ENCODE data around the gene DNM3. TPM values are rescaled to one million over a fixed set of nuclear protein-coding genes. Genes with fewer than 3 reads are reported as not detected.

DNM3 gene
- polyA plus RNA-seq, 1 of the 3 experiments (the other 2 are of a cell fraction), result 0.43 TPM

DNA sequence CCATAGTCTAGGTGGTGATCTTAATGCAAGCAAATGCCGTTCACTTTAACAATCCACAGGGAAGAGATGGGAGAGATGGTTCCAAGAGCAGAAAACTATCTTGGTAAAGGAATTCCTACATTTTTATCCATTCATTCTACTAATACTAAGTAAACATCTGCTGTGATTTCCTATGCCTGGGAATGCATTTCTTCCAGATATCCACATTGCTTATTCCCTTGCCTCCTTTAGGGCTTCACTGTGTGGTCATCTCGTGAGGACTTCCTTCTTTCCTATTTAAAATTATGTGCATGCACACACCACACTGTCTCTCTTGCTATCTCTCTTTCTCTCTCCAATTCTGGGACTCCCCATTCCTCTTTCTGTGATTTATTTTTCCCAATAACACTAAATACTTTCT, 380.1 kb downstream of the DNM3 start:
- no peak overlapping the region for H2AFZ ChIP-seq (ENCODE audit: low read depth)
- no peak for DNase-seq
- no peaks in the 10 kb centered on the region for H3K36me3 ChIP-seq (replicated peaks in 1 of 2; ENCODE audit: control insufficient read depth in 1 of 2, insufficient read depth in 2 of 2, low read length in 1 of 2)
- H3K4me2 ChIP-seq, result no peak overlapping the region
- WGBS (ENCODE audit: low lambda C conversion rate), result 87% methylated on average over 2 of the region's 2 CpGs
- H3K27me3 ChIP-seq (ENCODE audit: insufficient read depth), result no peaks in the 10 kb centered on the region
- no peaks in the 10 kb centered on the region for H4K20me1 ChIP-seq (ENCODE audit: insufficient read depth)
- no peaks in the 10 kb centered on the region for H3K9me2 ChIP-seq
- no peak overlapping the region for H3K9ac ChIP-seq
- no peak overlapping the region for H3K4me3 ChIP-seq (ENCODE audit: low read depth in 2 of 2, low read length in 1 of 2)
- ChIA-PET CTCF (no interaction called here), POLR2A (no interaction called here)
- no peaks in the 10 kb centered on the region for H3F3A ChIP-seq (replicated peaks; ENCODE audit: insufficient read depth)
- H3K9me3 ChIP-seq, result no peaks in the 10 kb centered on the region
- no peaks in the 10 kb centered on the region for H3K4me1 ChIP-seq (ENCODE audit: control insufficient read depth in 1 of 2, insufficient read depth in 2 of 2, low read depth in 1 of 2, low read length in 1 of 2)
- no peaks in the 10 kb centered on the region for H3K79me2 ChIP-seq (ENCODE audit: insufficient read depth)
- no peak for TF ChIP-seq FOXM1 (IDR thresholded peaks at IDR 0.05; ENCODE audit: low read depth)
- no peak for TF ChIP-seq RXRA (IDR thresholded peaks at IDR 0.05; ENCODE audit: borderline replicate concordance, low read depth)
- TF ChIP-seq EP300 (IDR thresholded peaks at IDR 0.05; ENCODE audit: borderline replicate concordance in 1 of 2, low read depth in 1 of 2, low read length in 1 of 2), result no peak
- no peak for TF ChIP-seq RAD21 (IDR thresholded peaks at IDR 0.05; ENCODE audit: low read length)
- TF ChIP-seq GATA2 (CRISPR knock-in tag; IDR thresholded peaks at IDR 0.05), result no peak
- TF ChIP-seq, protein P1, sequence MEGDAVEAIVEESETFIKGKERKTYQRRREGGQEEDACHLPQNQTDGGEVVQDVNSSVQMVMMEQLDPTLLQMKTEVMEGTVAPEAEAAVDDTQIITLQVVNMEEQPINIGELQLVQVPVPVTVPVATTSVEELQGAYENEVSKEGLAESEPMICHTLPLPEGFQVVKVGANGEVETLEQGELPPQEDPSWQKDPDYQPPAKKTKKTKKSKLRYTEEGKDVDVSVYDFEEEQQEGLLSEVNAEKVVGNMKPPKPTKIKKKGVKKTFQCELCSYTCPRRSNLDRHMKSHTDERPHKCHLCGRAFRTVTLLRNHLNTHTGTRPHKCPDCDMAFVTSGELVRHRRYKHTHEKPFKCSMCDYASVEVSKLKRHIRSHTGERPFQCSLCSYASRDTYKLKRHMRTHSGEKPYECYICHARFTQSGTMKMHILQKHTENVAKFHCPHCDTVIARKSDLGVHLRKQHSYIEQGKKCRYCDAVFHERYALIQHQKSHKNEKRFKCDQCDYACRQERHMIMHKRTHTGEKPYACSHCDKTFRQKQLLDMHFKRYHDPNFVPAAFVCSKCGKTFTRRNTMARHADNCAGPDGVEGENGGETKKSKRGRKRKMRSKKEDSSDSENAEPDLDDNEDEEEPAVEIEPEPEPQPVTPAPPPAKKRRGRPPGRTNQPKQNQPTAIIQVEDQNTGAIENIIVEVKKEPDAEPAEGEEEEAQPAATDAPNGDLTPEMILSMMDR (IDR thresholded peaks at IDR 0.05), result no peak
- no peak overlapping the region for H3K27ac ChIP-seq (ENCODE audit: low read depth in 2 of 2, low read length in 1 of 2)

DNA sequence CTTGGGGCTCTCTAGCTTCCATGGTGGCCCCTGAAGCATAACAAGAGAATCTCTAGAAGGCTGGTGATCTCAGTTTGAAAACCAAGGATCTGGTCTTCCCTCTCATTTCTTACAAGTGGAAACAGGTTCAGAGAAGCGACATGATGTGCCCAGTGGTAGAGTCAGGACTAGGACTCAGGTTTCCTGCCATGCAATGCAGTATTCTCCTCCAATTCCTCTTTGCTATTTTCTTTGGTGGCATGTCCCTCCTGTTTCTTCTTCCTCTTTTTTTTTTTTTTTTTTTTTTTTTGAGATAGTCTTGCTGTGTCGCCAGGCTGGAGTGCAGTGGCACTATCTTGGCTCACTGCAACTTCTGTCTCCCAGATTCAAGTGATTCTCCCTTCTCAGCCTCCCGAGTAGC, 383.6 kb downstream of the DNM3 start:
- Histone ChIP-seq H4K20me1 (ENCODE audit: insufficient read depth) (no peaks in the 10 kb centered on the region), H3K4me1 (ENCODE audit: control insufficient read depth in 1 of 2, insufficient read depth in 2 of 2, low read depth in 1 of 2, low read length in 1 of 2) (no peaks in the 10 kb centered on the region), H3F3A (replicated peaks; ENCODE audit: insufficient read depth) (no peaks in the 10 kb centered on the region), H3K4me3 (ENCODE audit: low read depth in 2 of 2, low read length in 1 of 2) (no peak overlapping the region), H3K4me2 (no peak overlapping the region), H2AFZ (ENCODE audit: low read depth) (no peak overlapping the region), H3K79me2 (ENCODE audit: insufficient read depth) (no peaks in the 10 kb centered on the region), H3K27me3 (ENCODE audit: insufficient read depth) (no peaks in the 10 kb centered on the region), H3K9ac (no peak overlapping the region), H3K27ac (ENCODE audit: low read depth in 2 of 2, low read length in 1 of 2) (no peak overlapping the region), H3K9me3 (no peaks in the 10 kb centered on the region), H3K36me3 (replicated peaks in 1 of 2; ENCODE audit: control insufficient read depth in 1 of 2, insufficient read depth in 2 of 2, low read length in 1 of 2) (no peaks in the 10 kb centered on the region), H3K9me2 (no peaks in the 10 kb centered on the region)
- ChIA-PET POLR2A (no interaction called here), CTCF (no interaction called here)
- WGBS (ENCODE audit: low lambda C conversion rate), result 89% methylated on average over 3 of the region's 3 CpGs
- no peak for TF ChIP-seq ELF1 (IDR thresholded peaks at IDR 0.05)
- no peak for TF ChIP-seq RFX5 (IDR thresholded peaks at IDR 0.05; ENCODE audit: low read length)
- TF ChIP-seq FOXM1 (IDR thresholded peaks at IDR 0.05; ENCODE audit: low read depth), result no peak
- TF ChIP-seq RXRA (IDR thresholded peaks at IDR 0.05; ENCODE audit: borderline replicate concordance, low read depth), result no peak
- TF ChIP-seq NRF1 (IDR thresholded peaks at IDR 0.05; ENCODE audit: low read depth, low read length), result no peak
- TF ChIP-seq EP300 (IDR thresholded peaks at IDR 0.05; ENCODE audit: borderline replicate concordance in 1 of 2, low read depth in 1 of 2, low read length in 1 of 2), result no peak
- no peak for DNase-seq

DNA sequence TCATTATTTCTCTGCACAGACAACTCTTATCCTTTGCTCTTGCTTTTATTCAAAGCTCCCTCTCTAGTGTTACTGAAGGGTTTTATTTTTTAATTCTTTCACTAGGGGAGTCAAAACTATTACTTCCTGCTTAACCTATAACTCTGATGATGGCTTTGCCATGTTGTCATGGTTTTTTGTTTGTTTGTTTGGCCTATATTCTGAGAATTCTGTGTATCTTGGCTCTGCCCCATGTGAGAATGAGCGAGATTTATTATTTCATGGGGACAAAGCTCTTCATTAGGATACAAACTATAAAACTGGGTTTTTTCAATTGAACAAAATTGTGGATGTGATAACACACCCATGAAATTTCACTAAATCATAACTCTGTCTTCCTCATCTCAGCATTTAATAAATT, 388.6 kb downstream of the DNM3 start:
- Histone ChIP-seq H3F3A (replicated peaks; ENCODE audit: insufficient read depth) (no peaks in the 10 kb centered on the region), H4K20me1 (ENCODE audit: insufficient read depth) (no peaks in the 10 kb centered on the region), H3K9ac (no peak overlapping the region), H2AFZ (ENCODE audit: low read depth) (no peak overlapping the region), H3K9me3 (no peaks in the 10 kb centered on the region), H3K9me2 (no peaks in the 10 kb centered on the region), H3K36me3 (replicated peaks in 1 of 2; ENCODE audit: control insufficient read depth in 1 of 2, insufficient read depth in 2 of 2, low read length in 1 of 2) (no peaks in the 10 kb centered on the region), H3K4me1 (ENCODE audit: control insufficient read depth in 1 of 2, insufficient read depth in 2 of 2, low read depth in 1 of 2, low read length in 1 of 2) (no peaks in the 10 kb centered on the region), H3K79me2 (ENCODE audit: insufficient read depth) (no peaks in the 10 kb centered on the region), H3K27ac (ENCODE audit: low read depth in 2 of 2, low read length in 1 of 2) (no peak overlapping the region), H3K4me2 (no peak overlapping the region), H3K4me3 (ENCODE audit: low read depth in 2 of 2, low read length in 1 of 2) (no peak overlapping the region), H3K27me3 (ENCODE audit: insufficient read depth) (no peaks in the 10 kb centered on the region)
- WGBS (ENCODE audit: low lambda C conversion rate), result 90% methylated on average over 1 of the region's 1 CpG
- ChIA-PET CTCF (interaction anchor here (1.1 kb wide), 1 partner anchor 15 kb away, joined by 4 read pairs; no protein-coding TSS in a partner anchor), POLR2A (no interaction called here)
- no peak for DNase-seq
- TF ChIP-seq JUND (IDR thresholded peaks at IDR 0.05), result no peak
- TF ChIP-seq SIN3A (IDR thresholded peaks at IDR 0.05; ENCODE audit: borderline replicate concordance, low read depth, low read length), result no peak
- no peak for TF ChIP-seq MEF2A (IDR thresholded peaks at IDR 0.05; ENCODE audit: borderline replicate concordance, low read depth)
- TF ChIP-seq RAD21 (IDR thresholded peaks at IDR 0.05; ENCODE audit: low read length), result no peak
- TF ChIP-seq, protein P2, sequence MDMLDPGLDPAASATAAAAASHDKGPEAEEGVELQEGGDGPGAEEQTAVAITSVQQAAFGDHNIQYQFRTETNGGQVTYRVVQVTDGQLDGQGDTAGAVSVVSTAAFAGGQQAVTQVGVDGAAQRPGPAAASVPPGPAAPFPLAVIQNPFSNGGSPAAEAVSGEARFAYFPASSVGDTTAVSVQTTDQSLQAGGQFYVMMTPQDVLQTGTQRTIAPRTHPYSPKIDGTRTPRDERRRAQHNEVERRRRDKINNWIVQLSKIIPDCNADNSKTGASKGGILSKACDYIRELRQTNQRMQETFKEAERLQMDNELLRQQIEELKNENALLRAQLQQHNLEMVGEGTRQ (IDR thresholded peaks at IDR 0.05; ENCODE audit: borderline replicate concordance, low read depth, low read length), result no peak
- TF ChIP-seq, protein P1 (IDR thresholded peaks at IDR 0.05), result no peak
- TF ChIP-seq, protein P3, sequence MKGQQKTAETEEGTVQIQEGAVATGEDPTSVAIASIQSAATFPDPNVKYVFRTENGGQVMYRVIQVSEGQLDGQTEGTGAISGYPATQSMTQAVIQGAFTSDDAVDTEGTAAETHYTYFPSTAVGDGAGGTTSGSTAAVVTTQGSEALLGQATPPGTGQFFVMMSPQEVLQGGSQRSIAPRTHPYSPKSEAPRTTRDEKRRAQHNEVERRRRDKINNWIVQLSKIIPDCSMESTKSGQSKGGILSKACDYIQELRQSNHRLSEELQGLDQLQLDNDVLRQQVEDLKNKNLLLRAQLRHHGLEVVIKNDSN (IDR thresholded peaks at IDR 0.05; ENCODE audit: borderline replicate concordance, low read depth), result no peak
- TF ChIP-seq GABPA (IDR thresholded peaks at IDR 0.05; ENCODE audit: low read depth), result no peak
- no peak for TF ChIP-seq CHD2 (IDR thresholded peaks at IDR 0.05; ENCODE audit: low read length, partially characterized antibody)
- no peak for TF ChIP-seq GATA2 (CRISPR knock-in tag; IDR thresholded peaks at IDR 0.05)
- TF ChIP-seq EZH2phosphoT487 (IDR thresholded peaks at IDR 0.05; ENCODE audit: borderline replicate concordance, low read depth), result no peak
